HepG2 (cell line): Measurements from ENCODE around the gene ZNF277. TPM values are rescaled to one million over a fixed set of nuclear protein-coding genes. Genes with fewer than 3 reads are reported as not detected.
A peak's percentile ranks its signal among the peaks of the same experiment; 100 is the strongest.

Experiments
- EP300 ChIP-seq, 3 experiments: sonication (generic) in 1 of 3; formaldehyde crosslinking in 1 of 3; IDR thresholded peaks; 2 replicates each; pipeline versions ENCODE4 v1.5.1 to v1.6.1; 2011 to 2020; ENCODE audit warnings: low read depth in 2 of 3, low read length in 2 of 3, borderline replicate concordance in 1 of 3, improper control_type of control experiment in 1 of 3, mild to moderate bottlenecking in 1 of 3, missing genetic modification reagents in 1 of 3, moderate library complexity in 1 of 3
- FOXA3 ChIP-seq: IDR thresholded peaks from 2 replicates; pipeline ENCODE4 v1.6.1; 2016; ENCODE audit warnings: missing genetic modification reagents, missing compliant biosample characterization
- HNF4G ChIP-seq, 2 experiments: sonication (generic) in 1 of 2; formaldehyde crosslinking in 1 of 2; IDR thresholded peaks; 2 replicates each; pipeline versions ENCODE4 v1.4.0 to v1.6.1; 2011 to 2020; ENCODE audit warnings: borderline replicate concordance in 2 of 2, low read depth in 2 of 2, mild to moderate bottlenecking in 2 of 2, low read length in 1 of 2, missing genetic modification reagents in 1 of 2, moderate library complexity in 1 of 2
- KAT8 ChIP-seq: IDR thresholded peaks from 2 replicates; pipeline ENCODE4 v1.6.1; 2016; ENCODE audit warnings: missing genetic modification reagents, missing compliant biosample characterization
- MLLT10 ChIP-seq: sonication (generic); formaldehyde crosslinking; IDR thresholded peaks from 2 replicates; pipeline ENCODE4 v1.4.0; 2020; ENCODE audit warnings: missing genetic modification reagents
- NFIC ChIP-seq: IDR thresholded peaks from 2 replicates; pipeline ENCODE4 v1.6.1; 2012; ENCODE audit warnings: mild to moderate bottlenecking, low read length, inconsistent platforms
- NONO ChIP-seq, 2 experiments: fragments of 450-650 bp in 1 of 2; sonication (generic) in 1 of 2; formaldehyde crosslinking in 1 of 2; IDR thresholded peaks in 1 of 2; conservative IDR thresholded peaks in 1 of 2; 2 replicates each; pipeline versions ENCODE4 v1.6.1 to v1.8.0; 2017 to 2022; ENCODE audit warnings: mild to moderate bottlenecking in 1 of 2, missing genetic modification reagents in 1 of 2, moderate library complexity in 1 of 2
- NR3C1 ChIP-seq: sonication (generic); formaldehyde crosslinking; IDR thresholded peaks from 2 replicates; pipeline ENCODE4 v1.4.0; 2020; ENCODE audit warnings: missing genetic modification reagents
- ONECUT2 ChIP-seq: sonication (generic); formaldehyde crosslinking; IDR thresholded peaks from 2 replicates; pipeline ENCODE4 v1.4.0; 2020; ENCODE audit warnings: missing genetic modification reagents
- ZFP82 ChIP-seq: sonication (generic); formaldehyde crosslinking; IDR thresholded peaks from 2 replicates; pipeline ENCODE4 v1.5.1; 2020; ENCODE audit warnings: mild to moderate bottlenecking, missing genetic modification reagents, borderline replicate concordance
- ZMYM4 ChIP-seq: sonication (generic); formaldehyde crosslinking; IDR thresholded peaks from 2 replicates; pipeline ENCODE4 v1.8.1; 2023; ENCODE audit warnings: mild to moderate bottlenecking, missing genetic modification reagents
- ZNF280B ChIP-seq: sonication (generic); formaldehyde crosslinking; IDR thresholded peaks from 2 replicates; pipeline ENCODE4 v1.5.0; 2020; ENCODE audit warnings: missing genetic modification reagents, mild to moderate bottlenecking, borderline replicate concordance
- ZNF772 ChIP-seq: sonication (generic); formaldehyde crosslinking; IDR thresholded peaks from 2 replicates; pipeline ENCODE4 v1.5.0; 2020; ENCODE audit warnings: mild to moderate bottlenecking, missing genetic modification reagents
- polyA plus RNA-seq, 8 experiments: library from polyadenylated mRNA; depleted of rRNA in 3 of 8; stranded (reverse) in 7 of 8; unstranded in 1 of 8; fragments of >200 nt; fragmentation: Illumina TruSeq in 4 of 8; extraction: Trizol in 4 of 8; gene quantifications; 2 replicates each; pipeline versions ENCODE4 v1.2.1 to v1.2.3, GENCODE V29; 2011 to 2016; ENCODE audit warnings: low read depth in 4 of 8, missing spikeins in 1 of 8, mixed read lengths in 1 of 8; ENCODE audit not compliant: insufficient read depth in 1 of 8
- total RNA-seq, 5 experiments: library from RNA; depleted of rRNA; stranded (reverse); fragments of >200 nt; fragmentation: Illumina TruSeq; extraction: Trizol; gene quantifications; 2 replicates each; pipeline ENCODE4 v1.2.3, GENCODE V29; 2016; ENCODE audit warnings: low read depth in 1 of 5
- TF ChIP-seq, protein P1 (sequence below): sonication (generic); formaldehyde crosslinking; IDR thresholded peaks from 2 replicates; pipeline ENCODE4 v1.4.0; 2020; ENCODE audit warnings: mild to moderate bottlenecking, missing genetic modification reagents
- TF ChIP-seq, protein P2 (sequence below): sonication (generic); formaldehyde crosslinking; IDR thresholded peaks from 2 replicates; pipeline ENCODE4 v1.8.0; 2022; ENCODE audit warnings: missing genetic modification reagents, mild to moderate bottlenecking, borderline replicate concordance
- TF ChIP-seq, protein P3 (sequence below): sonication (generic); formaldehyde crosslinking; IDR thresholded peaks from 2 replicates; pipeline ENCODE4 v1.8.0; 2022; ENCODE audit warnings: mild to moderate bottlenecking, missing genetic modification reagents
- TF ChIP-seq, protein P4 (sequence below): sonication (generic); formaldehyde crosslinking; IDR thresholded peaks from 2 replicates; pipeline ENCODE4 v1.8.0; 2022; ENCODE audit warnings: mild to moderate bottlenecking, missing genetic modification reagents, moderate library complexity

Gene ZNF277
- total and polyA plus RNA-seq, 2 of the 13 experiments (the other 11 are each of a cell fraction or from before 2014, with no cell fraction given) = 29.1 to 30.1 TPM

GRCh38 chr7:112160771-112161150 is 45.7 kb upstream of the ZNF277 start (continued):
- TF ChIP-seq ZFP82 (CRISPR knock-in tag) = no peak
- no peak for TF ChIP-seq ZMYM4
- TF ChIP-seq, protein P1, sequence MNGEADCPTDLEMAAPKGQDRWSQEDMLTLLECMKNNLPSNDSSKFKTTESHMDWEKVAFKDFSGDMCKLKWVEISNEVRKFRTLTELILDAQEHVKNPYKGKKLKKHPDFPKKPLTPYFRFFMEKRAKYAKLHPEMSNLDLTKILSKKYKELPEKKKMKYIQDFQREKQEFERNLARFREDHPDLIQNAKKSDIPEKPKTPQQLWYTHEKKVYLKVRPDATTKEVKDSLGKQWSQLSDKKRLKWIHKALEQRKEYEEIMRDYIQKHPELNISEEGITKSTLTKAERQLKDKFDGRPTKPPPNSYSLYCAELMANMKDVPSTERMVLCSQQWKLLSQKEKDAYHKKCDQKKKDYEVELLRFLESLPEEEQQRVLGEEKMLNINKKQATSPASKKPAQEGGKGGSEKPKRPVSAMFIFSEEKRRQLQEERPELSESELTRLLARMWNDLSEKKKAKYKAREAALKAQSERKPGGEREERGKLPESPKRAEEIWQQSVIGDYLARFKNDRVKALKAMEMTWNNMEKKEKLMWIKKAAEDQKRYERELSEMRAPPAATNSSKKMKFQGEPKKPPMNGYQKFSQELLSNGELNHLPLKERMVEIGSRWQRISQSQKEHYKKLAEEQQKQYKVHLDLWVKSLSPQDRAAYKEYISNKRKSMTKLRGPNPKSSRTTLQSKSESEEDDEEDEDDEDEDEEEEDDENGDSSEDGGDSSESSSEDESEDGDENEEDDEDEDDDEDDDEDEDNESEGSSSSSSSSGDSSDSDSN (CRISPR knock-in tag) = no peak
- TF ChIP-seq FOXA3 = peak; percentile 64
- no peak for TF ChIP-seq NR3C1 (CRISPR knock-in tag)
- TF ChIP-seq, protein P2, sequence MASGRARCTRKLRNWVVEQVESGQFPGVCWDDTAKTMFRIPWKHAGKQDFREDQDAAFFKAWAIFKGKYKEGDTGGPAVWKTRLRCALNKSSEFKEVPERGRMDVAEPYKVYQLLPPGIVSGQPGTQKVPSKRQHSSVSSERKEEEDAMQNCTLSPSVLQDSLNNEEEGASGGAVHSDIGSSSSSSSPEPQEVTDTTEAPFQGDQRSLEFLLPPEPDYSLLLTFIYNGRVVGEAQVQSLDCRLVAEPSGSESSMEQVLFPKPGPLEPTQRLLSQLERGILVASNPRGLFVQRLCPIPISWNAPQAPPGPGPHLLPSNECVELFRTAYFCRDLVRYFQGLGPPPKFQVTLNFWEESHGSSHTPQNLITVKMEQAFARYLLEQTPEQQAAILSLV = no peak
- no peak for TF ChIP-seq MLLT10 (CRISPR knock-in tag)
- no peak for TF ChIP-seq ZNF772 (CRISPR knock-in tag)
- peak; percentile 48; the same call in 1 of the 2 replicates for TF ChIP-seq NFIC
- no peak for TF ChIP-seq ONECUT2
- TF ChIP-seq, protein P3, sequence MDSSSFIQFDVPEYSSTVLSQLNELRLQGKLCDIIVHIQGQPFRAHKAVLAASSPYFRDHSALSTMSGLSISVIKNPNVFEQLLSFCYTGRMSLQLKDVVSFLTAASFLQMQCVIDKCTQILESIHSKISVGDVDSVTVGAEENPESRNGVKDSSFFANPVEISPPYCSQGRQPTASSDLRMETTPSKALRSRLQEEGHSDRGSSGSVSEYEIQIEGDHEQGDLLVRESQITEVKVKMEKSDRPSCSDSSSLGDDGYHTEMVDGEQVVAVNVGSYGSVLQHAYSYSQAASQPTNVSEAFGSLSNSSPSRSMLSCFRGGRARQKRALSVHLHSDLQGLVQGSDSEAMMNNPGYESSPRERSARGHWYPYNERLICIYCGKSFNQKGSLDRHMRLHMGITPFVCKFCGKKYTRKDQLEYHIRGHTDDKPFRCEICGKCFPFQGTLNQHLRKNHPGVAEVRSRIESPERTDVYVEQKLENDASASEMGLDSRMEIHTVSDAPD = no peak
- TF ChIP-seq, protein P4, sequence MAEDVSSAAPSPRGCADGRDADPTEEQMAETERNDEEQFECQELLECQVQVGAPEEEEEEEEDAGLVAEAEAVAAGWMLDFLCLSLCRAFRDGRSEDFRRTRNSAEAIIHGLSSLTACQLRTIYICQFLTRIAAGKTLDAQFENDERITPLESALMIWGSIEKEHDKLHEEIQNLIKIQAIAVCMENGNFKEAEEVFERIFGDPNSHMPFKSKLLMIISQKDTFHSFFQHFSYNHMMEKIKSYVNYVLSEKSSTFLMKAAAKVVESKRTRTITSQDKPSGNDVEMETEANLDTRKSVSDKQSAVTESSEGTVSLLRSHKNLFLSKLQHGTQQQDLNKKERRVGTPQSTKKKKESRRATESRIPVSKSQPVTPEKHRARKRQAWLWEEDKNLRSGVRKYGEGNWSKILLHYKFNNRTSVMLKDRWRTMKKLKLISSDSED (CRISPR knock-in tag) = no peak
- no peak for TF ChIP-seq NONO (IDR thresholded peaks at IDR 0.05)
- no peak for TF ChIP-seq NONO (CRISPR knock-in tag; conservative IDR thresholded peaks at IDR 0.05)
- peak in 1 of 2 experiments; percentile 39; a peak in 1 of 4 replicates for TF ChIP-seq EP300 (IDR thresholded peaks at IDR 0.05; ENCODE audit: low read depth in 2 of 2, low read length in 2 of 2)
- TF ChIP-seq EP300 (CRISPR knock-in tag; IDR thresholded peaks at IDR 0.05; ENCODE audit: borderline replicate concordance) = no peak; the same call in 1 of the 2 replicates
- no peak for TF ChIP-seq ZNF280B
- TF ChIP-seq KAT8 (CRISPR knock-in tag) = peak; percentile 8; the same call in 1 of the 2 replicates
- TF ChIP-seq HNF4G (IDR thresholded peaks at IDR 0.05; ENCODE audit: borderline replicate concordance, low read depth, low read length) = no peak
- TF ChIP-seq HNF4G (CRISPR knock-in tag; IDR thresholded peaks at IDR 0.05; ENCODE audit: borderline replicate concordance, low read depth) = no peak
